IMR-90 (cell line): Measurements from ENCODE around the gene FBXW4. TPM values are rescaled to one million over a fixed set of nuclear protein-coding genes. Genes with fewer than 3 reads are reported as not detected.

Source experiments
- ATAC-seq: fragments of 200-7000 bp; cut with Tn5 transposase; 2 replicates; pipeline ENCODE4 v1.9.1; 2020; ENCODE audit warnings: low read depth, mild to moderate bottlenecking, moderate library complexity
- BruUV-seq: library from RNA; stranded (reverse); fragments of 400-500 nt; replicated peaks from 2 replicates; lab custom pipeline; 2021; lab: Mats Ljungman, UMichigan
- CTCF ChIA-PET: fragments of 300-600 bp; formaldehyde crosslinking; extraction: SDS; loops from one replicate; lab custom pipeline; 2021; ENCODE audit warnings: antibody characterized with exemption; lab: Yijun Ruan, JAX
- POLR2A ChIA-PET: fragments of 300-600 bp; sonication (Branson Sonifier 250); formaldehyde crosslinking; loops from one replicate; lab custom pipeline; 2022; ENCODE audit warnings: antibody characterized with exemption; ENCODE audit not compliant: unreplicated experiment; lab: Charles Lee
- DNase-seq: peaks from one replicate; pipeline ENCODE4 v3.0.0; 2013
- H2AFZ ChIP-seq: replicated peaks from 2 replicates; pipeline ENCODE3; 2013; ENCODE audit warnings: low read length, mild to moderate bottlenecking; ENCODE audit not compliant: poor library complexity
- H2AK5ac ChIP-seq: 2 replicates; pipeline ENCODE4 v1.6.1; 2013; ENCODE audit warnings: low read depth, low read length, inconsistent platforms
- H2AK9ac ChIP-seq: replicated peaks from 2 replicates; pipeline ENCODE3; 2013; ENCODE audit warnings: mild to moderate bottlenecking, low read depth, low read length, moderate library complexity; ENCODE audit not compliant: poor library complexity
- H2BK120ac ChIP-seq: 2 replicates; pipeline ENCODE4 v1.6.1; 2013; ENCODE audit warnings: low read depth, low read length, inconsistent platforms
- H2BK15ac ChIP-seq: 3 replicates; pipeline ENCODE4 v1.6.1; 2013; ENCODE audit warnings: low read depth, low read length, inconsistent platforms
- H2BK20ac ChIP-seq: 2 replicates; pipeline ENCODE4 v1.6.1; 2013; ENCODE audit warnings: low read depth, mild to moderate bottlenecking, inconsistent platforms, low read length, moderate library complexity
- H2BK5ac ChIP-seq: 2 replicates; pipeline ENCODE4 v1.6.1; 2013; ENCODE audit warnings: mild to moderate bottlenecking, low read depth, low read length, inconsistent platforms; ENCODE audit not compliant: poor library complexity, severe bottlenecking
- H3K14ac ChIP-seq: replicated peaks from 2 replicates; pipeline ENCODE4 v1.6.1; 2013; ENCODE audit warnings: low read depth, low read length, inconsistent platforms
- H3K18ac ChIP-seq: 2 replicates; pipeline ENCODE4 v1.6.1; 2013; ENCODE audit warnings: low read depth, low read length, control low read depth
- H3K23ac ChIP-seq: 2 replicates; pipeline ENCODE4 v1.6.1; 2013; ENCODE audit warnings: low read depth, low read length, inconsistent platforms
- H3K27ac ChIP-seq: 2 replicates; pipeline ENCODE4 v1.5.1; 2013; ENCODE audit warnings: mild to moderate bottlenecking, control low read depth, low read length; ENCODE audit not compliant: insufficient read depth
- H3K27me3 ChIP-seq: 2 replicates; pipeline ENCODE4 v1.6.1; 2013; ENCODE audit warnings: low read length; ENCODE audit not compliant: control insufficient read depth, insufficient read depth
- H3K36me3 ChIP-seq: 2 replicates; pipeline ENCODE4 v1.6.1; 2013; ENCODE audit warnings: low read length, mixed read lengths; ENCODE audit not compliant: control insufficient read depth, insufficient read depth
- H3K4ac ChIP-seq: 2 replicates; pipeline ENCODE4 v1.6.1; 2013; ENCODE audit warnings: low read depth, low read length, inconsistent platforms
- H3K4me1 ChIP-seq: 2 replicates; pipeline ENCODE4 v1.6.1; 2013; ENCODE audit warnings: low read length, mixed read lengths; ENCODE audit not compliant: control insufficient read depth, insufficient read depth
- H3K4me2 ChIP-seq: 2 replicates; pipeline ENCODE4 v1.6.1; 2013; ENCODE audit warnings: low read depth, mild to moderate bottlenecking, control low read depth, low read length, moderate library complexity
- H3K4me3 ChIP-seq: 2 replicates; pipeline ENCODE4 v1.5.1; 2013; ENCODE audit warnings: low read depth, mild to moderate bottlenecking, control low read depth, low read length, moderate library complexity; ENCODE audit not compliant: insufficient read depth
- H3K56ac ChIP-seq: 2 replicates; pipeline ENCODE4 v1.6.1; 2013; ENCODE audit warnings: low read length, inconsistent platforms; ENCODE audit not compliant: insufficient read depth; ENCODE audit errors: extremely low read depth
- H3K79me1 ChIP-seq, 2 experiments: 2 replicates each; pipeline ENCODE4 v1.6.1; 2013; ENCODE audit warnings: low read length in 2 of 2, inconsistent platforms in 1 of 2, low read depth in 1 of 2
- H3K9ac ChIP-seq: 2 replicates; pipeline ENCODE4 v1.6.1; 2013; ENCODE audit warnings: low read depth, low read length, control low read depth
- H3K9me1 ChIP-seq: 2 replicates; pipeline ENCODE4 v1.6.1; 2013; ENCODE audit warnings: low read length, inconsistent platforms; ENCODE audit not compliant: insufficient read depth
- H3K9me3 ChIP-seq: 2 replicates; pipeline ENCODE4 v1.6.1; 2013; ENCODE audit warnings: low read length; ENCODE audit not compliant: control insufficient read depth, insufficient read depth
- H4K20me1 ChIP-seq: 2 replicates; pipeline ENCODE4 v1.6.1; 2013; ENCODE audit warnings: low read length, inconsistent platforms; ENCODE audit not compliant: insufficient read depth
- H4K5ac ChIP-seq: 2 replicates; pipeline ENCODE4 v1.6.1; 2013; ENCODE audit warnings: mild to moderate bottlenecking, low read depth, low read length, control low read depth
- H4K8ac ChIP-seq, 2 experiments: 2 replicates each; pipeline ENCODE4 v1.6.1; 2013; ENCODE audit warnings: low read depth in 2 of 2, low read length in 2 of 2, control low read depth in 1 of 2, inconsistent platforms in 1 of 2
- H4K91ac ChIP-seq: 2 replicates; pipeline ENCODE4 v1.6.1; 2013; ENCODE audit warnings: low read depth, low read length, inconsistent platforms; ENCODE audit not compliant: insufficient read depth
- BHLHE40 ChIP-seq: fragments of 150-350 bp; IDR thresholded peaks from 2 replicates; pipeline ENCODE4 v1.6.1; 2016; ENCODE audit warnings: mild to moderate bottlenecking, low read depth, low read length
- CHD1 ChIP-seq: IDR thresholded peaks from 2 replicates; pipeline ENCODE4 v1.6.1; 2012; ENCODE audit warnings: low read depth, low read length, improper control_type of control experiment
- CTCF ChIP-seq: conservative IDR thresholded peaks from 2 replicates; pipeline ENCODE4 v1.5.1; 2012; ENCODE audit warnings: mild to moderate bottlenecking, low read depth, low read length, improper control_type of control experiment
- MAFK ChIP-seq: IDR thresholded peaks from 2 replicates; pipeline ENCODE4 v1.6.1; 2012; ENCODE audit warnings: low read depth, low read length, improper control_type of control experiment
- MAZ ChIP-seq: IDR thresholded peaks from 2 replicates; pipeline ENCODE4 v1.6.1; 2012; ENCODE audit warnings: low read depth, mild to moderate bottlenecking, low read length, improper control_type of control experiment, moderate library complexity, borderline replicate concordance
- MXI1 ChIP-seq: IDR thresholded peaks from 2 replicates; pipeline ENCODE4 v1.6.1; 2012; ENCODE audit warnings: low read depth, mild to moderate bottlenecking, low read length, moderate library complexity, borderline replicate concordance
- RAD21 ChIP-seq: IDR thresholded peaks from 2 replicates; pipeline ENCODE4 v1.6.1; 2012; ENCODE audit warnings: low read length, improper control_type of control experiment
- RCOR1 ChIP-seq: IDR thresholded peaks from 2 replicates; pipeline ENCODE4 v1.6.1; 2012; ENCODE audit warnings: mild to moderate bottlenecking, low read length, improper control_type of control experiment; ENCODE audit not compliant: insufficient replicate concordance
- RFX5 ChIP-seq: IDR thresholded peaks from 2 replicates; pipeline ENCODE4 v1.8.0; 2012; ENCODE audit warnings: low read depth, mild to moderate bottlenecking, low read length, moderate library complexity
- WGBS, 2 experiments: methylation state at CpG; one replicate each; pipeline versions ENCODE4 v1.1.5 to v1.1.7; 2013; ENCODE audit warnings: missing lambda C conversion rate in 2 of 2; ENCODE audit not compliant: insufficient read length in 1 of 2; ENCODE audit errors: extremely low coverage in 2 of 2; 5-methylcytosine and 5-hydroxymethylcytosine counted together
- dilution Hi-C: fragments of 300-500 bp; cut with HindIII; formaldehyde crosslinking; loops from one replicate; pipeline ENCODE4 v1.14.3; 2018; ENCODE audit warnings: low sequenced_read_pairs; ENCODE audit not compliant: unreplicated experiment
- in situ Hi-C: fragments of 300-500 bp; cut with MboI; formaldehyde crosslinking; loops from 3 replicates; pipeline ENCODE4 v1.14.3; 2019; ENCODE audit warnings: low sequenced_read_pairs, inconsistent platforms, mixed read lengths
- intact Hi-C: fragments of 100-400 bp; cut with micrococcal nuclease; formaldehyde crosslinking; loops from 2 replicates; pipeline ENCODE4 v1.10.0; 2022
- polyA plus RNA-seq, 3 experiments: library from polyadenylated mRNA; depleted of rRNA; stranded (reverse); fragments of >200 nt; gene quantifications; 2 replicates each; pipeline ENCODE4 v1.2.3, GENCODE V29; 2012; ENCODE audit warnings: low replicate concordance in 1 of 3
- total RNA-seq: library from RNA; depleted of rRNA; stranded (reverse); fragments of >200 nt; gene quantifications from 2 replicates; pipeline ENCODE4 v1.2.3, GENCODE V29; 2012
- TF ChIP-seq, protein P1 (sequence below): fragments of 150-350 bp; IDR thresholded peaks from 2 replicates; pipeline ENCODE4 v1.6.1; 2016; ENCODE audit warnings: low read depth, mild to moderate bottlenecking, low read length, moderate library complexity, borderline replicate concordance

The FBXW4 gene
- total and polyA plus RNA-seq, 2 of the 4 experiments (the other 2 are of a cell fraction): 19.3 to 26.7 TPM

DNA sequence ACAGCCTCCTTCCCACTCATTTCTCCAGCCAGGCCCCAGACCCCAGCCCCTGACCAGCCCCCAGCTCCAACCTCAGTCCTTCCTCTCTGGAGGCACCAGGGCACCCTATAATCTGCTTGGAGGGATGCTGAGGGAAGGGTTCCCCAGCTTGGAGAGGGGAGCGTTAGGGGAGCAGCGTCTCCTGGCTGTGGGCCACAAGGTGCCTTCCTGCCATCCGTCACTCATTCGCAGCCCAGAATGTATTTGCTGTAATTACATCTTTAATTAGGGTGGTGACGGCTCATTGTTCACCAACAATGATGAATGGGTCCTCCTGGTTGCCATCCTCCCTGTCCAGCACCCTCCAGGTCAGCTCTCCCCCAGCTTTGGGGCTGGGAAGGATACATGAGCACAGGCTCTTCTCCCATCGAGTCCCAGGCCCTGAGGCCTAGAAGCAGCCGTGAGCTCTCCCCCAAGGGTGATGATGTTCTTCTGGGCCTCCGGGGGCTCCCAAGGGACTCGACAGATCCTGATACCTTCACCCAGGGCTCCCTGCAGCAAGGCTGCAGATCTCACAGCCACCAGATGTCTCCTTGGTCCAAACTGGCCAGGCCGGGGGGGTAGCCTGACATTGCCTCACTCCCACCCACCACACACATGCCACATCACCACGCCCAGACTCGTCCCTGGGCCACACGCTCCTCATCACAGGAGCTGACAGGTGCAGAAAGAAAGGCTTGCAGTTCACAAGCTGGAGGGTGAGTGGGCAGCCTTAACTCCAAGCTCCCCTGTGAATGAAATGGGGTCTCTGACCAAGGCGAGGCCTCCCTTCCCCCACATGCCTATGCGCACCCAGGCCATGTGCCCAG is 133.7 kb downstream of the FBXW4 start:
- CTCF ChIA-PET: no interaction called here

More for the DNA sequence above, 133.7 kb downstream of the FBXW4 start:
- no TSS peak for BruUV-seq
- no peak overlapping the region for H4K91ac ChIP-seq
- H4K8ac ChIP-seq: no peak overlapping the region
- in situ Hi-C loops: no loop called here
- H3K23ac ChIP-seq: no peak overlapping the region
- no peak overlapping the region for H2BK20ac ChIP-seq
- H2BK120ac ChIP-seq: no peak overlapping the region
- peaks cover 13% of the 10 kb centered on the region; the same call in 1 of the 2 replicates for H3K27me3 ChIP-seq
- no peak for ATAC-seq
- DNase-seq: no peak
- no peak overlapping the region for H4K5ac ChIP-seq
- no peak overlapping the region for H3K4ac ChIP-seq
- no peak overlapping the region for H2BK15ac ChIP-seq
- H3K4me2 ChIP-seq: no peak overlapping the region
- peaks cover 8% of the 10 kb centered on the region for H3K9me1 ChIP-seq
- H3K9ac ChIP-seq: no peak overlapping the region
- H3K14ac ChIP-seq: no peak overlapping the region
- H3K36me3 ChIP-seq: no peaks in the 10 kb centered on the region
- H2BK5ac ChIP-seq: no peak overlapping the region
- intact Hi-C loops: no loop called here
- no peak overlapping the region for H2AK5ac ChIP-seq
- WGBS, 2 experiments: no CpG with 5 or more reads among the region's 15 CpGs
- H3K4me3 ChIP-seq: no peak overlapping the region
- H3K9me3 ChIP-seq: no peaks in the 10 kb centered on the region
- H3K56ac ChIP-seq: no peak overlapping the region
- POLR2A ChIA-PET: no interaction called here
- H3K27ac ChIP-seq: no peak overlapping the region
- H2AK9ac ChIP-seq: no peak overlapping the region
- no peak overlapping the region for H3K18ac ChIP-seq
- H3K79me1 ChIP-seq: no peaks in the 10 kb centered on the region
- no peaks in the 10 kb centered on the region for H3K4me1 ChIP-seq
- dilution Hi-C loops: no loop called here
- TF ChIP-seq MAZ (no peak), MXI1 (no peak), BHLHE40 (no peak), MAFK (no peak), CTCF (no peak), RFX5 (no peak), RCOR1 (no peak), RAD21 (no peak), CHD1 (no peak)
- TF ChIP-seq, protein P1, sequence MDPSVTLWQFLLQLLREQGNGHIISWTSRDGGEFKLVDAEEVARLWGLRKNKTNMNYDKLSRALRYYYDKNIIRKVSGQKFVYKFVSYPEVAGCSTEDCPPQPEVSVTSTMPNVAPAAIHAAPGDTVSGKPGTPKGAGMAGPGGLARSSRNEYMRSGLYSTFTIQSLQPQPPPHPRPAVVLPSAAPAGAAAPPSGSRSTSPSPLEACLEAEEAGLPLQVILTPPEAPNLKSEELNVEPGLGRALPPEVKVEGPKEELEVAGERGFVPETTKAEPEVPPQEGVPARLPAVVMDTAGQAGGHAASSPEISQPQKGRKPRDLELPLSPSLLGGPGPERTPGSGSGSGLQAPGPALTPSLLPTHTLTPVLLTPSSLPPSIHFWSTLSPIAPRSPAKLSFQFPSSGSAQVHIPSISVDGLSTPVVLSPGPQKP: no peak
- peak overlapping the region; percentile 21 for H2AFZ ChIP-seq
- no peaks in the 10 kb centered on the region for H4K20me1 ChIP-seq
